GM12878 (cell line): ENCODE data around the gene CUEDC1. TPM values are rescaled to one million over a fixed set of nuclear protein-coding genes. Genes with fewer than 3 reads are reported as not detected.

Experiments
- ATAC-seq: fragments of 200-7000 bp; cut with Tn5 transposase; 3 replicates; pipeline ENCODE4 v1.9.1; 2020; ENCODE audit warnings: mild to moderate bottlenecking, moderate library complexity
- BruUV-seq: library from RNA; stranded (reverse); fragments of 400-500 nt; replicated peaks from 2 replicates; lab custom pipeline; 2021; lab: Mats Ljungman, UMichigan
- CTCF ChIA-PET: fragments of 300-600 bp; sonication (Branson Sonifier 250); formaldehyde crosslinking; extraction: SDS; loops from one replicate; lab custom pipeline; 2021; ENCODE audit warnings: inconsistent platforms; lab: Yijun Ruan, JAX
- POLR2A ChIA-PET: fragments of 350-600 bp; formaldehyde crosslinking; extraction: SDS; loops from one replicate; lab custom pipeline; 2021; ENCODE audit warnings: inconsistent platforms; lab: Charles Lee
- RAD21 ChIA-PET: fragments of 300-600 bp; sonication (Branson Sonifier 250); formaldehyde crosslinking; loops from one replicate; lab custom pipeline; 2023; ENCODE audit warnings: antibody characterized with exemption; ENCODE audit not compliant: unreplicated experiment; lab: Charles Lee
- SMC1A ChIA-PET: fragments of 300-600 bp; sonication (Branson Sonifier 250); formaldehyde crosslinking; loops from one replicate; lab custom pipeline; 2023; ENCODE audit not compliant: unreplicated experiment, uncharacterized antibody; lab: Charles Lee
- DNase-seq: peaks from one replicate; pipeline ENCODE4 v3.0.0-alpha.2; 2011; ENCODE audit warnings: low read depth, low spot score
- FAIRE-seq: peaks from 3 replicates; lab custom pipeline; 2011; peaks lifted over from hg19 to GRCh38; lab: Jason Lieb, UNC
- H2AFZ ChIP-seq: 2 replicates; pipeline ENCODE4 v1.6.0; 2011; ENCODE audit warnings: low read depth, low read length, control low read depth; ENCODE audit not compliant: control insufficient read depth
- H3K27ac ChIP-seq: 2 replicates; pipeline ENCODE4 v1.5.1; 2011; ENCODE audit warnings: control low read depth; ENCODE audit not compliant: control insufficient read depth, insufficient read depth
- H3K27me3 ChIP-seq, 2 experiments: replicated peaks in 1 of 2; 2 replicates each; pipeline versions ENCODE4 v1.6.0 to v1.6.1; 2011; ENCODE audit warnings: low read length in 1 of 2; ENCODE audit not compliant: control insufficient read depth in 2 of 2, insufficient read depth in 2 of 2
- H3K36me3 ChIP-seq, 2 experiments: 2 replicates each; pipeline ENCODE4 v1.5.1; 2011; ENCODE audit warnings: low read length in 1 of 2; ENCODE audit not compliant: control insufficient read depth in 2 of 2, insufficient read depth in 2 of 2
- H3K4me1 ChIP-seq: 2 replicates; pipeline ENCODE4 v1.6.1; 2011; ENCODE audit warnings: mild to moderate bottlenecking, low read length, moderate library complexity, mixed read lengths; ENCODE audit not compliant: control insufficient read depth, insufficient read depth
- H3K4me2 ChIP-seq: 2 replicates; pipeline ENCODE4 v1.6.0; 2011; ENCODE audit warnings: control low read depth; ENCODE audit not compliant: control insufficient read depth, insufficient read depth
- H3K4me3 ChIP-seq: fragments of 200-600 bp; sonication (generic); 2 replicates; pipeline ENCODE4 v1.5.1; 2016
- H3K79me2 ChIP-seq: 2 replicates; pipeline ENCODE4 v1.6.0; 2011; ENCODE audit warnings: low read length; ENCODE audit not compliant: control insufficient read depth, insufficient read depth
- H3K9ac ChIP-seq: 2 replicates; pipeline ENCODE4 v1.8.0; 2011; ENCODE audit warnings: low read length, control low read depth, mixed read lengths; ENCODE audit not compliant: control insufficient read depth, insufficient read depth
- H3K9me3 ChIP-seq: replicated peaks from 3 replicates; pipeline ENCODE4 v1.5.1; 2011; ENCODE audit warnings: mild to moderate bottlenecking, low read length; ENCODE audit not compliant: control insufficient read depth, insufficient read depth
- H4K20me1 ChIP-seq: 2 replicates; pipeline ENCODE4 v1.6.0; 2011; ENCODE audit not compliant: control insufficient read depth, insufficient read depth
- ASH2L ChIP-seq: fragments of 300-600, 200-600 bp; sonication (generic); IDR thresholded peaks from 2 replicates; pipeline ENCODE4 v1.6.1; 2017; ENCODE audit warnings: low read depth, mild to moderate bottlenecking, borderline replicate concordance
- ATF7 ChIP-seq: fragments of 450-650 bp; IDR thresholded peaks from 2 replicates; pipeline ENCODE4 v1.6.1; 2016; ENCODE audit warnings: low read depth, mild to moderate bottlenecking
- BACH1 ChIP-seq: fragments of 450-650 bp; IDR thresholded peaks from 2 replicates; pipeline ENCODE4 v1.6.1; 2017; ENCODE audit warnings: mild to moderate bottlenecking, borderline replicate concordance
- E2F4 ChIP-seq: IDR thresholded peaks from 2 replicates; pipeline ENCODE4 v1.6.1; 2012; ENCODE audit warnings: low read depth, low read length, improper control_type of control experiment
- EED ChIP-seq: sonication (generic); IDR thresholded peaks from 2 replicates; pipeline ENCODE4 v1.6.1; 2016; ENCODE audit warnings: antibody characterized with exemption, low read depth
- FOXM1 ChIP-seq: IDR thresholded peaks from 2 replicates; pipeline ENCODE4 v1.6.1; 2012; ENCODE audit warnings: low read depth, mild to moderate bottlenecking, inconsistent platforms, low read length, moderate library complexity
- HDGF ChIP-seq: fragments of 450-650 bp; IDR thresholded peaks from 2 replicates; pipeline ENCODE4 v1.6.1; 2016; ENCODE audit warnings: antibody characterized with exemption
- IKZF1 ChIP-seq: fragments of 450-650 bp; conservative IDR thresholded peaks from 2 replicates; pipeline ENCODE4 v1.6.1; 2017; ENCODE audit warnings: antibody characterized with exemption, mild to moderate bottlenecking
- IKZF2 ChIP-seq, 2 experiments: fragments of 450-650 bp; IDR thresholded peaks; 2 replicates each; pipeline ENCODE4 v1.6.1; 2017; ENCODE audit warnings: mild to moderate bottlenecking in 2 of 2, moderate library complexity in 2 of 2
- KLF5 ChIP-seq: fragments of 450-650 bp; IDR thresholded peaks from 2 replicates; pipeline ENCODE4 v1.6.1; 2014; ENCODE audit warnings: mild to moderate bottlenecking; ENCODE audit not compliant: partially characterized antibody
- MTA3 ChIP-seq: IDR thresholded peaks from 2 replicates; pipeline ENCODE4 v1.6.1; 2012; ENCODE audit warnings: low read length, inconsistent platforms, borderline replicate concordance
- PAX5 ChIP-seq: IDR thresholded peaks from 2 replicates; pipeline ENCODE4 v1.6.1; 2011; ENCODE audit warnings: low read depth, low read length, borderline replicate concordance
- RBBP5 ChIP-seq: fragments of 200-600 bp; sonication (generic); conservative IDR thresholded peaks from 2 replicates; pipeline ENCODE4 v1.6.1; 2016
- SIN3A ChIP-seq: IDR thresholded peaks from 2 replicates; pipeline ENCODE4 v1.6.1; 2012; ENCODE audit warnings: low read depth, low read length, improper control_type of control experiment
- YBX1 ChIP-seq: fragments of 450-650 bp; IDR thresholded peaks from 2 replicates; pipeline ENCODE4 v1.6.1; 2016; ENCODE audit warnings: antibody characterized with exemption
- ZBTB11 ChIP-seq: fragments of 450-650 bp; formaldehyde crosslinking; IDR thresholded peaks from 2 replicates; pipeline ENCODE4 v1.5.0; 2022; ENCODE audit warnings: mild to moderate bottlenecking, missing genetic modification characterization
- WGBS: methylation state at CpG from one replicate; pipeline ENCODE4 v1.1.6; 2016; ENCODE audit warnings: low lambda C conversion rate; ENCODE audit not compliant: insufficient replicate concordance, insufficient coverage; ENCODE audit errors: missing lambda C conversion rate; 5-methylcytosine and 5-hydroxymethylcytosine counted together
- in situ Hi-C: fragments of 300-500 bp; cut with MboI; formaldehyde crosslinking; loops from 9 replicates; pipeline ENCODE4 v1.14.3; 2018; ENCODE audit warnings: mixed read lengths
- intact Hi-C: fragments of 100-400 bp; cut with micrococcal nuclease; formaldehyde crosslinking; loops from one replicate; pipeline ENCODE4 v1.14.2; 2022; ENCODE audit not compliant: unreplicated experiment
- polyA plus RNA-seq, 11 experiments: library from polyadenylated mRNA; depleted of rRNA in 4 of 11; unstranded in 6 of 11; stranded (reverse) in 5 of 11; fragments of >200 nt; fragmentation: Nextera tagmentation in 4 of 11; fragmentation: Illumina TruSeq in 1 of 11; extraction: Ambion mirVana in 4 of 11; extraction: Trizol in 1 of 11; gene quantifications; 1 replicate in 1 of 11; 2 replicates in 10 of 11; pipeline versions ENCODE4 v1.2.1 to v1.2.3, GENCODE V29; 2011 to 2016; ENCODE audit warnings: inconsistent platforms in 2 of 11, missing spikeins in 2 of 11, low read depth in 1 of 11
- total RNA-seq, 4 experiments: library from RNA; depleted of rRNA in 3 of 4; stranded (reverse); fragments of >200 nt in 3 of 4; fragmentation: Illumina TruSeq in 1 of 4; extraction: Trizol in 1 of 4; gene quantifications; 2 replicates each; pipeline versions ENCODE4 v1.2.1 to v1.2.3, GENCODE V29; 2013 to 2021
- TF ChIP-seq, protein P1 (sequence below): fragments of 450-650 bp; IDR thresholded peaks from 2 replicates; pipeline ENCODE4 v1.6.1; 2017; ENCODE audit warnings: mild to moderate bottlenecking, low read depth, inconsistent platforms; ENCODE audit not compliant: poor library complexity, severe bottlenecking
- TF ChIP-seq, protein P2 (sequence below): fragments of 450-650 bp; IDR thresholded peaks from 2 replicates; pipeline ENCODE4 v1.6.1; 2017; ENCODE audit warnings: mild to moderate bottlenecking

CUEDC1 gene
- total and polyA plus RNA-seq, 10 of the 15 experiments (the other 5 are each of a cell fraction or from before 2014, with no cell fraction given): 0.24 to 7.4 (median 1.8) TPM

GRCh38 chr17:57839571-57839923, 115.7 kb downstream of the CUEDC1 start:
- Histone ChIP-seq H3K9ac (no peak overlapping the region), H3K79me2 (no peaks in the 10 kb centered on the region), H3K27me3 (no peaks in the 10 kb centered on the region), H3K4me1 (no peaks in the 10 kb centered on the region), H3K9me3 (no peaks in the 10 kb centered on the region), H3K36me3 (peaks cover 3 to 8% of the 10 kb centered on the region in 2 experiments; a peak in 3 of 4 replicates), H2AFZ (no peak overlapping the region), H3K27ac (no peak overlapping the region), H3K4me3 (no peak overlapping the region), H4K20me1 (no peaks in the 10 kb centered on the region), H3K4me2 (no peak overlapping the region)
- no peak for DNase-seq
- intact Hi-C loops (no loop called here), in situ Hi-C loops (loop anchor here (5.0 kb wide), 1 partner anchor 712 kb away; no protein-coding TSS in a partner anchor)
- RAD21 ChIA-PET: interaction anchor here (1.1 kb wide), 1 partner anchor 711 kb away, joined by 4 read pairs; no protein-coding TSS in a partner anchor
- SMC1A ChIA-PET: interaction anchor here (1.2 kb wide), 1 partner anchor 9 kb away, joined by 6 read pairs; the partner anchor contains the start of gene MRPS23
- FAIRE-seq: no peak
- no peak for ATAC-seq
- CTCF ChIA-PET: interaction anchor here (1.1 kb wide), 3 partner anchors 10 to 596 kb away, joined by 3 to 5 read pairs (median 3); partner anchors contain the start of gene MRPS23
- BruUV-seq: no TSS peak
- POLR2A ChIA-PET: no interaction called here
- WGBS: 97% methylated on average over 6 of the region's 6 CpGs
- TF ChIP-seq ASH2L (no peak), SIN3A (no peak), ATF7 (no peak), IKZF2 (IDR thresholded peaks at IDR 0.05) (no peak), RBBP5 (no peak), FOXM1 (no peak), IKZF1 (no peak), YBX1 (no peak), MTA3 (no peak), HDGF (no peak), EED (no peak), ZBTB11 (no peak), E2F4 (no peak), KLF5 (no peak), BACH1 (no peak), PAX5 (no peak)
- TF ChIP-seq, protein P1, sequence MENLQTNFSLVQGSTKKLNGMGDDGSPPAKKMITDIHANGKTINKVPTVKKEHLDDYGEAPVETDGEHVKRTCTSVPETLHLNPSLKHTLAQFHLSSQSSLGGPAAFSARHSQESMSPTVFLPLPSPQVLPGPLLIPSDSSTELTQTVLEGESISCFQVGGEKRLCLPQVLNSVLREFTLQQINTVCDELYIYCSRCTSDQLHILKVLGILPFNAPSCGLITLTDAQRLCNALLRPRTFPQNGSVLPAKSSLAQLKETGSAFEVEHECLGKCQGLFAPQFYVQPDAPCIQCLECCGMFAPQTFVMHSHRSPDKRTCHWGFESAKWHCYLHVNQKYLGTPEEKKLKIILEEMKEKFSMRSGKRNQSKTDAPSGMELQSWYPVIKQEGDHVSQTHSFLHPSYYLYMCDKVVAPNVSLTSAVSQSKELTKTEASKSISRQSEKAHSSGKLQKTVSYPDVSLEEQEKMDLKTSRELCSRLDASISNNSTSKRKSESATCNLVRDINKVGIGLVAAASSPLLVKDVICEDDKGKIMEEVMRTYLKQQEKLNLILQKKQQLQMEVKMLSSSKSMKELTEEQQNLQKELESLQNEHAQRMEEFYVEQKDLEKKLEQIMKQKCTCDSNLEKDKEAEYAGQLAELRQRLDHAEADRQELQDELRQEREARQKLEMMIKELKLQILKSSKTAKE: no peak
- TF ChIP-seq, protein P2, sequence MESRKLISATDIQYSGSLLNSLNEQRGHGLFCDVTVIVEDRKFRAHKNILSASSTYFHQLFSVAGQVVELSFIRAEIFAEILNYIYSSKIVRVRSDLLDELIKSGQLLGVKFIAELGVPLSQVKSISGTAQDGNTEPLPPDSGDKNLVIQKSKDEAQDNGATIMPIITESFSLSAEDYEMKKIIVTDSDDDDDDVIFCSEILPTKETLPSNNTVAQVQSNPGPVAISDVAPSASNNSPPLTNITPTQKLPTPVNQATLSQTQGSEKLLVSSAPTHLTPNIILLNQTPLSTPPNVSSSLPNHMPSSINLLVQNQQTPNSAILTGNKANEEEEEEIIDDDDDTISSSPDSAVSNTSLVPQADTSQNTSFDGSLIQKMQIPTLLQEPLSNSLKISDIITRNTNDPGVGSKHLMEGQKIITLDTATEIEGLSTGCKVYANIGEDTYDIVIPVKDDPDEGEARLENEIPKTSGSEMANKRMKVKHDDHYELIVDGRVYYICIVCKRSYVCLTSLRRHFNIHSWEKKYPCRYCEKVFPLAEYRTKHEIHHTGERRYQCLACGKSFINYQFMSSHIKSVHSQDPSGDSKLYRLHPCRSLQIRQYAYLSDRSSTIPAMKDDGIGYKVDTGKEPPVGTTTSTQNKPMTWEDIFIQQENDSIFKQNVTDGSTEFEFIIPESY: no peak
